Esophagus squamous epithelium (tissue), 4 donors: ENCODE results near the gene TRIM33.

ENCODE experiments used
- CTCF ChIP-seq, 6 experiments: fragments of 450-650 bp in 4 of 6; fragments of 200-600 bp in 2 of 6; sonication (generic) in 2 of 6; IDR thresholded peaks; one replicate each; pipeline ENCODE4 v1.5.1; 2016 to 2019; ENCODE audit warnings: antibody characterized with exemption in 6 of 6, mild to moderate bottlenecking in 4 of 6, moderate library complexity in 4 of 6
- POLR2A ChIP-seq, 4 donors: fragments of 450-650 bp; IDR thresholded peaks; one replicate each; pipeline ENCODE4 v1.6.1; 2017; ENCODE audit warnings: antibody characterized with exemption in 4 of 4, mild to moderate bottlenecking in 4 of 4, moderate library complexity in 3 of 4

GRCh38 chr1:114350731-114351445, 160.1 kb downstream of the TRIM33 start:
- no peak for TF ChIP-seq CTCF (IDR thresholded peaks at IDR 0.05)
- no peak for TF ChIP-seq POLR2A (IDR thresholded peaks at IDR 0.05)
